22Rv1 (cell line): ENCODE data around the gene SORBS1.

Experiments used
- CTCF ChIP-seq: fragments of 450-650 bp; IDR thresholded peaks from 2 replicates; pipeline ENCODE4 v1.5.1; 2017; ENCODE audit warnings: mild to moderate bottlenecking
- ZFX ChIP-seq: fragments of 450-650 bp; IDR thresholded peaks from 2 replicates; pipeline ENCODE4 v1.6.1; 2017; ENCODE audit warnings: antibody characterized with exemption, borderline replicate concordance

- TF ChIP-seq CTCF (no peak), ZFX (no peak)
Measured at GRCh38 chr10:95262763-95263518, 298.2 kb downstream of the SORBS1 start.
